WTC11 (cell line): ENCODE results near the gene CHST6.

Source experiments
- ELF4 ChIP-seq: sonication (generic); formaldehyde crosslinking; IDR thresholded peaks from 2 replicates; pipeline ENCODE4 v1.8.1; 2022; ENCODE audit warnings: low read depth, mild to moderate bottlenecking, moderate library complexity, missing genetic modification reagents
- NFYB ChIP-seq: sonication (generic); formaldehyde crosslinking; conservative IDR thresholded peaks from 2 replicates; pipeline ENCODE4 v1.8.0; 2022; ENCODE audit warnings: low read depth, missing genetic modification reagents
- SOX15 ChIP-seq: fragments of 250-450 bp; sonication (Bioruptor Pico); IDR thresholded peaks from 2 replicates; pipeline ENCODE4 v1.9.0; 2021; ENCODE audit warnings: mild to moderate bottlenecking

DNA sequence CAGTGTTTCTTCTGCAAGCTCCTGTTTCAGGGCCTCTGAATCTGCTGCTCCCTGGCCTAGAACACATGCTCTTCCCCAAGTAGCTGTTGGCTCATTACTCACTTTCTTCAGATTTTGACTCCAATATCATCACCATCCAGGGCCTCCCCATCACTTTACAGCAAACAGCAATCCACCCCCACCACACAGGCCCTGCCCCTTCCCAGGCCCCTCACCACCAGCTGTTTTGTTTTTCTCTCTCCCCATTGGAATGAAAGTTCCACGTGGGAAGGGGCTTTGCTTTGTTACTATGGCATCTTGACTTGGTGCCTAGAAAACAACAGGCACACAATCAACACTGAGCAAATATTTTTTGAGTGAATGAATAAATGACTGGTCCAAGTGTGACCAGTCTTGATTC, 34.8 kb downstream of the CHST6 start:
- TF ChIP-seq SOX15 (no peak), NFYB (no peak), ELF4 (CRISPR knock-in tag) (no peak)
